HG02852 (cell line): ENCODE measurements around the gene DNAAF9.

Experiments used
- ATAC-seq: cut with Tn5 transposase; IDR thresholded peaks from one replicate; pipeline ENCODE4 v1.9.1; 2021; ENCODE audit warnings: mild to moderate bottlenecking, moderate library complexity; ENCODE audit not compliant: unreplicated experiment

DNAAF9 gene

DNA sequence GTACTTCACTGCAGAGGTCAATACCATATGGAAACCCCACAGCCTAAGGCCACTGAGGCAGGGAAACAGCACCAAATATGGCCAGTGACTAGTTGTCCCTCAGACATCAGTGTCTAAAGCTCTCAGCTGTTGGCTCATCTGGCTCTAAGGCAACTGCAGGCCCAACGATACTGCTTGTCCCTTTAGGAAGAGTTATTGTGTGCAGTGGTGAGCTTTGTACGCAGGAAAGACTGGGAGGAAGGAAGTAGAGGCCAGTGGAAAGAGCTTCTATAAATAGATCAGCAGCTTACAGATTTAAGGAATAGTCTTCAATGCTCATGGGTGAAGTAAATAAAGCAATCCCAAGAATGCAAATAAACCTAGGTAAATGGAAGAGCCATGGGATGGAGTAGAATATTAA lies 29.3 kb downstream of the DNAAF9 start:
- no peak for ATAC-seq

DNA sequence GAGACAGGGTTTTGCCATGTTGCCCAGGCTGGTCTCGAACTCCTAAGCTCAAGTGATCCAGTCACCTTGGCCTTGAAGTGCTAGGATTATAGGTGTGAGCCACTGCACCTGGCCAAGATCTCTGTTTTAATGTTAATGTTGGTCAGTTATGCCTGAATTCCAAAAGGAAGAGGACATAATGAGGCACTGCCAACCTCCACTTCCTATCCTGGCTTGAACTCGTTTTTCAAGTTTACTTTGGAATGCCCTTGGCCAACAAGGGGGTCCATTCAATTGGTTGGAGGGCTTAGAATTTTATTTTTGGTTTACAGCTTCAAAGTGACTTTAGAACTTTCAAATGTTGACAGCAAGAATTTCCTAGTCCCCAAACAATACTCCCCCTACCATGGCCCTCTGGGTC lies 29.8 kb downstream of the DNAAF9 start:
- ATAC-seq: no peak

DNA sequence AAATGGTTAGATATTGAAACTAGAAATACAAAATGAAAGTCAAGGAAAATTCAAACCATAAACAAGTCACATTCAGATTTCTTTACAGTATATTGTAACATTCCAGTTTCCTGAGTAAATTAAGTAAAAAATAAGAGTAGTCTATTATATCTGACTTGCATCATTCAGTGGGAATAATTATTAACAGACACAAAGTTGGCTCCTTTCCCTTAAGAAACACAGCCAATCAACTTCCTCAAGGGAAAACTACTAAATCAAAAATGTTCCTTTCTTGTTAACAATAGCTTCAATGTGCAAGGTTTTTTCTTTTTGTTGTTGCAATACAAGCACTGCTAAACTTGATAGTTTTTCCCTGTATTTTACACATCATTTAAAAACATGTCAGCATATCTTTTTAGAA lies 33.2 kb downstream of the DNAAF9 start:
- ATAC-seq: no peak

DNA sequence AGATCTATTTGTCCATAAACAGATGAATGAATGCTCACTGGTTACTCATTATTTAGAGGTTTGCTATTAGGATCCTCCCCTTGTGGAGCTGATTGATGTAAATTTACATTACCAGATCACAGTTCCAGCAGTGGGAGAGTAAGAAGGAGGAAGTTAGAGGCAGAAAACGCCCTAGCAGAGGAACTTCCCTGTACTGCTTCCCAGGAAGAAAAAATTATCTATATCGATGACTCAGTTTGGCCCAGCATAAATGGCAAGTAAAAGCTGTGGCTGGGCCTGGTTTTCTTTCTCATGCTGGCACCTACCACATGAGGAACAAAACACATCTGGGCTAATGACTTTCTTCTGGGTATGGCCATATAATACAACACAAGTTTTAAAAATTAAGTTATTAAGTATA lies 35.7 kb downstream of the DNAAF9 start:
- ATAC-seq: no peak

DNA sequence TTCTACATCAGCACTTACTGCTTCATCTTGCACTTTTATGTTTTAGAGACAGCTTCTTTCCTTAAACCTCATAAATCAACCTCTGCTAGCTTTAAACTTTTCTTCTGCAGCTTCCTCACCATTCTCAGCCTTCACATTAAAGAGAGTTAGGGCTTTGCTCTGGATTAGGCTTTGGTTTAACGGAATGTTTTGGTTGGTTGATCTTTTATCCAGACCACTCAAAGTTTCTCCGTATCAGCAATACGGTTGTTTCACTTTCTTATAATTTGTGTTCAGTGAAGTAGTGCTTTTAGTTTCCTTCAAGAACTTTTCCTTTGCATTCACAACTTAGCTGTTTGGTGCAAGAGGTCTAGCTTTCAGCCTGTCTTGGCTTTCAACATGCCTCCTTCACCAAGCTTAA lies 40.4 kb downstream of the DNAAF9 start:
- no peak for ATAC-seq

DNA sequence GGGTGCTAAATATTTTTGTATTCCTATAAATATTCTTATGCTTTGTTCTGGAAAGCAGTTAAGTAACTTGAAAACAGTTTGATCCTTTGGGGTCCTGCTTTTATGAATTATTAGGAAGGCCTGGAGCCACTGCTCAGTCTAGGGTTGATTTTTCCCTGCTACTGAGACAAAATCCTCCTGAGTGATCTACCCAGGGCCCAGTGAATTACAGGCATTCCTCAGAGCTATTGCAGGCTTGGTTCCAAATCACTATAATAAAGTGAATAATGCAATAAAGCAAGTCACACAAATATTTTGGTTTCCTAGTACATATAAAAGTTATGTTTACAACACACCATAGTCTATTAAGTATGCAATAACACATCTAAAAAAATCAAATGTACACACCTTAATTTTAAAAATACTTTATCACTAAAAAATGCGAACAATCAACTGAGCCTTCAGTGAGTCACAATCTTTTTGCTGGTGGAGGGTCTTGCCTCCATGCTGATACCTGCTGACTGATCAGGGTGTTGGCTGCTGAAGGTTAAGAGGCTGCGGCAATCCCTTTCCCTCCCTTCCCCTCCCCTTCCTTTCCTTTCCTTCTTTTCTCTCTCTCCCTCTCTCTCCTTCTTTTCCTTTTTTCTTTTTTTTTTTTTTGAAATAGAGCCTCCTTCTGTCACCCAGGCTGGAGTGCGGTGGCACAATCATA lies 43.0 kb downstream of the DNAAF9 start:
- no peak for ATAC-seq

DNA sequence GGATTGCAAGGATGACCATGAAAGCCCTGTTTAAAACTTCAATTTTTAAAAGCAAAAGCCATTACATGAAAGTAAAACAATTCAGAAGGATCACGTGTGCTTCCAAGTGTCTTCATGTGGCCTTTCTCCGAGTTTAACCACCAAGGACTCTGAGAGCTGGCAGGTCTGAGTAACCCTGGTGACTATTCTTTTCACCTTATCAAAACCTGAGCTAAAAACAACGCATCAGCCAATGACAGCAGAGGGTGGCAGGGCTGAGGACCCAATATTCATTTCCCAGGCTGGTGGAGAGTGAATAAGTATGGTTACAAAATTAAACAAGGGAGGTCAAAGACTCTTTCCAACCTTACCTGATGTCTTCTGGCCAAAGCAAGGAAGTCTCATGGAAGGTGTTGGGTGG lies 46.7 kb downstream of the DNAAF9 start:
- no peak for ATAC-seq

DNA sequence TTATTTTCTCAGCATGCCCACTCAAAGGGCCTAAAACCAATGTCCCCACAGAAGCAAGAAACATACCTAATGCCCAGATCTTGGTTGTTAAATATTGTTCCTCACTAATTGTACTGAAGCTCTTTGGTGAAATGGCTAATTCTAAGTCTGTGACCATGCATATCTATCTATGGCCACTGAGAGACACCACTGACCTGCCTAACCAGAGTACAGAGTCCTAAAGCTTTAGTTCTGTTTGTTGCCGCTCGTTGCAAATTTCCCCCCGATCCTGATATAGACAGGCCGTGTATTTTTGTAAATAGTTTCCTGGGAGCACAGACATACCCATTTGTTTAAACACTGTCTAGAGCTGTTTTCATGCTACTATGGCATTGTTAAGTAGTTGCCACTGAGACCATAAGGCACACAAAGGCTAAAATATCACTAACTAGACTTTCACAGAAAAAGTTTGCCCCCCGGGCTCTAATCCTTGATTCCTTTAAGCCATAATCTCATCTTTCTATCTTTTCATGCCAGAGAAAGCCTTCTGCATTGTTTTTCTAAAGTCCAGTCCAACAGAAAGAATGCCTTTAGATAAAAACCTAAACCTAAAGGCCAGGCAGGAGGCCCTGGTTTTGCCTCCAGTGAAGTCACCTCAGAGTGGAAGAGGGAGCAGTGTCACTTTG lies 48.7 kb downstream of the DNAAF9 start:
- no peak for ATAC-seq
